AG08395 (cell line): ENCODE data around the gene SLC6A3.

Source experiments
- DNase-seq: peaks from one replicate; pipeline ENCODE4 v3.0.0; 2012; ENCODE audit warnings: mixed read lengths, low spot score

SLC6A3 gene

GRCh38 chr5:1420211-1421195 lies 24.7 kb downstream of the SLC6A3 start:
- no peak for DNase-seq

- no peak for DNase-seq
These were observed 25.6 kb downstream of the SLC6A3 start for GRCh38 chr5:1419476-1420210.

- DNase-seq, result no peak
These were observed 26.3 kb downstream of the SLC6A3 start for GRCh38 chr5:1418921-1419280.

GRCh38 chr5:1418238-1418920 lies 26.9 kb downstream of the SLC6A3 start:
- no peak for DNase-seq

- DNase-seq, result no peak
These were observed 27.5 kb downstream of the SLC6A3 start for GRCh38 chr5:1417586-1418225.

DNA sequence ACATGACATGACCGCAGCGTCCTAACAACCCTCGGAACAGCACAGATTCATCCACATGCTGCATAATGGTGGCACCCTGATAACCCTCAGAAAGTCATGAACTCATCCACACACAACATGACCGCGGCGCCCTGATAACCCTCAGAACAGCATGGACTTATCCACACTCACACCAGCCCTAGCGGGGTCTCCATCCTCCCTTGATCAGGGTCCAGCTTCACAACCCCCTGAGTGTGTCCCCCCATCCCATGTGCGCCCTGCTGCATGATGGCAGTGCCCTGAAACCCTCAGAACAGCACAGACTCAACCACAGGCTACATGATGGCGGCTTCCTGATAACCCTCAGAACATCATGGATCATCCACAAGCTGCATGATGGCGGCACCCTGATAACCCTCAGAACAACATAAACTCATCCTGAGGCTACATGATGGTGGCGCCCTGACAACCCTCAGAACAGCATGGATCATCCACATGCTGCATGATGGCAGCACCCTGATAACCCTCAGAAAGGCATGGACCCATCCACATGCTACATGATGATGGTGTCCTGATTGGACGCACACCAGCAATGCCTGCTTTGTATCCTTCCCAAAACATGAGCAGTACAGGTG lies 28.3 kb downstream of the SLC6A3 start:
- no peak for DNase-seq

DNA sequence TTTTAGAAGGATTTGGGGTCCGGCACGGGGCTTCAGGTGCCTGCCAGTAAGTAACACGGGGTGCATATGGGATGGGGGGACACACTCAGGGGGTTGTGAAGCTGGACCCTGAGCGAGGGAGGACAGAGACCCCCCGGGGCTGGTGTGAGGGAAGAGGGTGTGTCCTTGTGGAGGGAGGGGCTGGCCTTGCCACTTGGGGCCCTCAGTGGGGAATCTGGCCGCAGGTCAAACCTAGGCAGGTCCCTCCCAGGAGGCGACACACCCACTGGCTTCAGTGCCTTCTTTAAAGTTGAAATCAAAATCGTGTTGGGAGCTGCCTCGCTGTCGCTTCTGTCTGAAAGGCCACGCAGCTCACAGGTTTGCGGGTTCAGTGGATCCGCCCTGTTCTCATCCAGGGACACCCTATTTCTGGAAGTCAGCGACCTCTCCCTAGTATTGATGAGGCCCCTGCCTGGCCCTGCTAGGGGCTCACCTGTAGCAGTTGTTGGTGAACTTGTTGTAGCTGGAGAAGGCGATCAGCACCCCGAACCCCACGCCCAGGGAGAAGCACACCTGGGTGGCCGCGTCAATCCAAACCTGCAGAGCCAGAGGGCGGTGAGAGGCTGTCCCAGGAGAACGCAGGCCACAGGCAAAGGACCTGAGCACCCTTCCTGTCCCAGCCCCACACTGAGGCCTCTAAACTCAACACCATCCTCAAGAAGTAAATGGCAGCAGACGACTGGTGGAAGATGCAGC lies 29.4 kb downstream of the SLC6A3 start:
- DNase-seq, result no peak

GRCh38 chr5:1415059-1415425 lies 30.2 kb downstream of the SLC6A3 start:
- no peak for DNase-seq

GRCh38 chr5:1414311-1415058 lies 30.8 kb downstream of the SLC6A3 start:
- no peak for DNase-seq

GRCh38 chr5:1413611-1414241 lies 31.5 kb downstream of the SLC6A3 start:
- no peak for DNase-seq

DNA sequence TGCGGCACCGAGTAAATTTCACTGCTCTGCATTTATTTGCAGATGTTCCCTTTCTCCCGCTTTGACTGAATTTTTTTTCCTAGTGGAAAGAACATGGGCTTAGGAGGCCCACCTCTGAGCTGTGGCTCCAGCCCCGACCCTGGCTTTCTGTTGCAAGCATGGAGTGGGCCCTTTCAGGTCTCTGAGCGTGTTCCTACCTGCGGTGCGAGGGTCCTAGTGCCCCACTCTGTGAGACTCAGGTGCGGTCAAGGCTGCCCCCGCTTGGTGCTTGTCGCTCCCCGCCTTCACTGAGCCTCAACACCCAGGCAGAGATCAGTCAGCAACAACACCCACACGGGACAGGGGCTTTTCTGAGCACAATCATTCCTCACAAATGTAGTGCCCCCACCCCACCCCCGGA lies 32.0 kb downstream of the SLC6A3 start:
- DNase-seq, result no peak

GRCh38 chr5:1412621-1413020 lies 32.6 kb downstream of the SLC6A3 start:
- no peak for DNase-seq

DNA sequence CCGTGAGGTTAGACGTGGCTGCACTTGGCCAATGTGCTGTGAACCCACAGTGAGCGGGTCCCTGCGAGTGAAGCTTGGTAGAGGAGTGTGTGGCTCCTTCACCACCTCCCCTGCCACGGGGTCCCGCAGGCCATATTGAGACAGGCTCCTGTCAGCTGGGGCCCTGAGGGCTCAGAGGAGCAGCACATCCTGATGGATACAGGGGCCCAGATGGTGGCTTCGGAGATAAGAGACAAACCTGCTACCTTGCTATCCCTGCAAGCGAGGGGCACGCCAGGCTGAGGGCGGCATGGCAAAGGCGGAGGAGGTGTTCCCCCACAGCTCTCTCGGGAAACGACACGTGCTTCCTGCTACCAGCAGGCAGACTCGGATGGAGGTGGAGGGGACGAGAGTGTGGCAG lies 33.1 kb downstream of the SLC6A3 start:
- no peak for DNase-seq

DNA sequence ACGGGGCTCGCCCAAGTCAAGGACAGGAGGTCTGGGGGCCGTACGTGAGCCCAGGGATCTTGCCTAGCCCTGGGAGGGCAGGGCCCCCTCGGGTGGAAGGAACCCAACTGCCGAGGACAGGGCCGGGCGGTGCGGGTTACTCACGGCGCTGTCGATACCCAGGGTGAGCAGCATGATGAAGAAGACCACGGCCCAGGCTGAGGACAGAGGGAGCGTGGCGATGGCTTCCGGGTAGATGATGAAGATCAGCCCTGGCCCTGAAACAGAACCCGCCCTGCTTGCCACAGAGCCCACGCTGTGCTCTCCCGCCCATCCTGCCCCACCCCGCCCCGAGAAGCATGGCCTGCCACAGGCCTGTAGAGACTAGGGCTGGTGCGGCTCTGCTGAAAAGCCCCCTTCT lies 34.1 kb downstream of the SLC6A3 start:
- no peak for DNase-seq

DNA sequence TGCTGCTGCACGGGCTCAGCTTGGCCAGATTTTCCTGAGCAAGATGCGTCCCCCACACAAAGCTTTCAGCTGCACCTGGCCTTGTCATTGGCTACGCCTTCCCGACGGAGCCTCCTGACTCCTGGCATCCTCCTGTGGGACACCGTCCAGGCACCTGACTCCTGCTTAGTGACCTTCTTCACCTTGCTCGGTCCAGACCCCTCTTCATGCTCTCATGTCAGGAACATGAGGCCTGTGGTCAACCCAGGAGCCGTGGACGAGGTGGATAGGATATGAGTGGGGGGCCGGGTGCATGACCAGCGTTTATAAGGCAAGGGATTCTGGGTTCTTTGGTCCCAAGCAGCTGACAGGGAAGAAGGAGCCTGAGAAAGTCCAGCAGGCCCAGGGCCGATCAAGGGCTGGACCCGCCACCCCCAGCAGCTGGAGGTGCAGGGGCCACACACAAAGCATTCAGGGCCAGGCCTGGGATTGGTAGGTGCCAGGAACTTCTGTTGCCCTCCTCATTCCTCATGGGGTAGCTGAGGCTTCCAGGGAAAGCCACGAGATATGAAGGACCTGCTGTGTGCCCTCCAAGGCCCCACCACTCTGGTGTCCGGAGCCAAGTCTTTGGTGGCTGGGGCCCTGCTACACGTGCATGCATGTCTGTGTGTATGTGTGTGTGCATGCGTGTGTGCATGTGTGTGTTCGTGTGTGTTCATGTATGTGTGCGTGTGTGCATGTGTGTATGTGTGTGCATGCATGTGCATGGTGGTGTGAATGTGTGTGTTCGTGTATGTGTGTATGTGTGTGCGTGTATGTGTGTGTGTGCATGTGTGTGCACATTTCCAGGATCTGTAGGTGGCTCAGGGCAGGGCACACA lies 34.9 kb downstream of the SLC6A3 start:
- no peak for DNase-seq

- peak; percentile 35 for DNase-seq
These were observed 35.7 kb downstream of the SLC6A3 start for GRCh38 chr5:1409381-1410110.

GRCh38 chr5:1406681-1407640 lies 38.3 kb downstream of the SLC6A3 start:
- DNase-seq, result no peak
